Measurements from ENCODE around the gene GRIP1. TPM values are rescaled to one million over a fixed set of nuclear protein-coding genes. Genes with fewer than 3 reads are reported as not detected.

Gene GRIP1
- total and polyA plus RNA-seq, 2 experiments from 2014 or later, result 7.7 TPM

DNA sequence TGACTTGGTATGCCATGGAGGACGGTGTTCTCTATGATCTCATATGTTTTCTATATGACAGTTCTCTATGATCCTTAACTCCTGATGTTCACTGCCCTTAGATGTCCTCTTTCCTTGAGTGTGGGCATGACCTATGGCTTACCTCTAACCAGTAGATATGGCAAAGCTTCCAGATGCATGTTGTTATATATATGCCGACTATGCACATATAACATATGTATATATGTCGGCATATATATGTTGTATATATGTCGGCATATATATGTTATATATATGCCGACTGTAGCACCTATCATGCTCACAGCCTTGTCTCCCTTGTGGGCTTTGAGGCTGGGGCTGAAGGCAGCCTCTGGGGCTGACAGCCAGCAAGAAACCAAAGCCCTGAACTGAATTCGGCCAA lies 106.0 kb downstream of the GRIP1 start:
- no peaks in the 10 kb centered on the region for H3K9me2 ChIP-seq (replicated peaks; ENCODE audit: insufficient read depth)
- no peak for TF ChIP-seq EZH2phosphoT487 (IDR thresholded peaks at IDR 0.05; ENCODE audit: low read depth, severe bottlenecking, unreplicated experiment)
- no peak overlapping the region for H3K4me2 ChIP-seq
- H3K79me2 ChIP-seq, result no peaks in the 10 kb centered on the region
- H4K20me1 ChIP-seq (ENCODE audit: insufficient read depth, poor library complexity, severe bottlenecking), result no peaks in the 10 kb centered on the region
- no peak overlapping the region for H3K4me3 ChIP-seq
- no peak overlapping the region for H2AFZ ChIP-seq
- no peaks in the 10 kb centered on the region for H3K4me1 ChIP-seq (ENCODE audit: insufficient read depth)
- no peaks in the 10 kb centered on the region for H3K9me3 ChIP-seq (ENCODE audit: low read depth)
- H3K36me3 ChIP-seq (replicated peaks; ENCODE audit: insufficient read depth, low read depth), result no peaks in the 10 kb centered on the region
- 98% methylated on average over 6 of the region's 6 CpGs for WGBS (ENCODE audit: low lambda C conversion rate, missing lambda C conversion rate)
- DNase-seq (ENCODE audit: low spot score), result no peak
- no peak overlapping the region for H3K27ac ChIP-seq
- H3K27me3 ChIP-seq, result no peaks in the 10 kb centered on the region

DNA sequence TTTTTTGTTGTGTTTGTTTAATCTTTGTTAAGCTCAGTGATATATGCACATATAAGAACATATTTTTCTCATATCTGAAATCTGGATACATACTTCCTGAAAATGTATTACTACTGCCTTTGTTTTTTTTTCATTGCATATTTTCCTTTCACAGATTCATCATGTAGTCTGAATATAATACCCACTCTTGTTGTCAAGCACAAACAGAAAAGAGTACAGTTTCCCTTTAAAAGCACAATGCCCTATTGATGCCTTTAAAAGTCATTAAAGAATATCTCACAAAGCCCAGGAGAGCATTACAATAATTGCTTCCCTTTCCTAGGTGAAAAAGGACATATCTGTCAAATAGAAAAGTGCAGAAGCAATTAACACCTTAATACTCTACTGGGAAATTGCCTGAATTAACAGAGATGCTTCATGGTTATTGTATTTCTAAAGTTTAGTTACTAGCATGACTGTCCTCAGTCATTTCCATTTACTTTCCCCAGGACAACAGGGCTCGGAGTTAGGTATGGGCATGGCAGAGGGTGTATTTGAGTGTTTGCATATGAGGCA lies 107.4 kb downstream of the GRIP1 start:
- no peak overlapping the region for H3K4me3 ChIP-seq
- TF ChIP-seq, protein P1, sequence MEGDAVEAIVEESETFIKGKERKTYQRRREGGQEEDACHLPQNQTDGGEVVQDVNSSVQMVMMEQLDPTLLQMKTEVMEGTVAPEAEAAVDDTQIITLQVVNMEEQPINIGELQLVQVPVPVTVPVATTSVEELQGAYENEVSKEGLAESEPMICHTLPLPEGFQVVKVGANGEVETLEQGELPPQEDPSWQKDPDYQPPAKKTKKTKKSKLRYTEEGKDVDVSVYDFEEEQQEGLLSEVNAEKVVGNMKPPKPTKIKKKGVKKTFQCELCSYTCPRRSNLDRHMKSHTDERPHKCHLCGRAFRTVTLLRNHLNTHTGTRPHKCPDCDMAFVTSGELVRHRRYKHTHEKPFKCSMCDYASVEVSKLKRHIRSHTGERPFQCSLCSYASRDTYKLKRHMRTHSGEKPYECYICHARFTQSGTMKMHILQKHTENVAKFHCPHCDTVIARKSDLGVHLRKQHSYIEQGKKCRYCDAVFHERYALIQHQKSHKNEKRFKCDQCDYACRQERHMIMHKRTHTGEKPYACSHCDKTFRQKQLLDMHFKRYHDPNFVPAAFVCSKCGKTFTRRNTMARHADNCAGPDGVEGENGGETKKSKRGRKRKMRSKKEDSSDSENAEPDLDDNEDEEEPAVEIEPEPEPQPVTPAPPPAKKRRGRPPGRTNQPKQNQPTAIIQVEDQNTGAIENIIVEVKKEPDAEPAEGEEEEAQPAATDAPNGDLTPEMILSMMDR (IDR thresholded peaks at IDR 0.05; ENCODE audit: poor library complexity), result no peak
- TF ChIP-seq EZH2phosphoT487 (IDR thresholded peaks at IDR 0.05; ENCODE audit: low read depth, severe bottlenecking, unreplicated experiment), result no peak
- TF ChIP-seq EZH2 (IDR thresholded peaks at IDR 0.05; ENCODE audit: borderline replicate concordance), result no peak
- WGBS (ENCODE audit: low lambda C conversion rate, missing lambda C conversion rate), result 57% methylated on average over 1 of the region's 1 CpG
- no peaks in the 10 kb centered on the region for H3K9me2 ChIP-seq (replicated peaks; ENCODE audit: insufficient read depth)
- H3K27me3 ChIP-seq, result no peaks in the 10 kb centered on the region
- H3K4me1 ChIP-seq (ENCODE audit: insufficient read depth), result no peaks in the 10 kb centered on the region
- H3K36me3 ChIP-seq (replicated peaks; ENCODE audit: insufficient read depth, low read depth), result no peaks in the 10 kb centered on the region
- no peak overlapping the region for H2AFZ ChIP-seq
- H3K79me2 ChIP-seq, result no peaks in the 10 kb centered on the region
- no peaks in the 10 kb centered on the region for H3K9me3 ChIP-seq (ENCODE audit: low read depth)
- no peak for DNase-seq (ENCODE audit: low spot score)
- no peak overlapping the region for H3K27ac ChIP-seq
- no peaks in the 10 kb centered on the region for H4K20me1 ChIP-seq (ENCODE audit: insufficient read depth, poor library complexity, severe bottlenecking)
- no peak overlapping the region for H3K4me2 ChIP-seq

DNA sequence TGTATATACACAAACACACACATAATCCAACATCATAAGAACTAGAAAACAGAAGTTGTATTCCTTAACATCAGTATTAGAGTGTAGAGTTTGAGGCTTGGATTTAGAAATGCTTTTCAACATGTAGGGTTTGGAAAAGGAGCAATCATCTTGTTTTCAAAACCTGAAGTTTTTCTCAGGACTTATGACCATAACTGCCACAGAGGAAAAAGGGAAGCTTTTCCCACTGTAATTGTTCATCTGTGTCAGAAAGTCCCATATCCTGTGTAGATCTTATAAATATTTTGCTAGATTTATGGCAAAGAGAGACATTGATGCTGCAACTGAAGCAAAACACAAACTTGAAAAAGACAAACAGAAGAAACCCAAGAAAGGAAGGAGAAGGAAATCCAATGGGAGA lies 115.7 kb downstream of the GRIP1 start:
- Histone ChIP-seq H3K9me3 (ENCODE audit: low read depth) (no peaks in the 10 kb centered on the region), H4K20me1 (ENCODE audit: insufficient read depth, poor library complexity, severe bottlenecking) (no peaks in the 10 kb centered on the region), H3K9me2 (replicated peaks; ENCODE audit: insufficient read depth) (no peaks in the 10 kb centered on the region), H3K27ac (no peak overlapping the region), H3K27me3 (no peaks in the 10 kb centered on the region), H2AFZ (no peak overlapping the region), H3K36me3 (replicated peaks; ENCODE audit: insufficient read depth, low read depth) (no peaks in the 10 kb centered on the region), H3K4me1 (ENCODE audit: insufficient read depth) (no peaks in the 10 kb centered on the region), H3K4me3 (no peak overlapping the region), H3K79me2 (no peaks in the 10 kb centered on the region), H3K4me2 (no peak overlapping the region)
- DNase-seq (ENCODE audit: low spot score), result no peak
- TF ChIP-seq EZH2 (IDR thresholded peaks at IDR 0.05; ENCODE audit: borderline replicate concordance) (no peak), EZH2phosphoT487 (IDR thresholded peaks at IDR 0.05; ENCODE audit: low read depth, severe bottlenecking, unreplicated experiment) (no peak)
- TF ChIP-seq, protein P1 (IDR thresholded peaks at IDR 0.05; ENCODE audit: poor library complexity), result no peak

DNA sequence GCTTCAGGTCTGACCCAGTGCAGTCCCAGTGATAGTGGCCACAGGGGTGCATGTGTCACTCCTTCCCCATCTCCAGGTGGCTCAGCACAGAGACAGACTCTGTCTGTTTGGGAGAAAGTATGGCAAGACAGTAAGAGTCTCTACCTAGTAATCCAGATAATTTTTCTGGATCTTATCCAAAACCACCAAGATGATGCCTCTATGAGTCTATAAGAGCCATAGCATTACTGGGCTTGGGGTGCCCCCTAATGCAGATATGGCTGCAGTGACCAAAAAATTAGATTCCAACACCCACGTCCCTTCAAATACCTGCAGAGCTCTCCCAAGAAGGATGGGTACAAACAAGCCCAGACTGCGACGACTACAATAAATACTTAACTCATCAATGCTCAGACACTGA lies 123.8 kb downstream of the GRIP1 start:
- Histone ChIP-seq H3K4me3 (no peak overlapping the region), H3K9me2 (replicated peaks; ENCODE audit: insufficient read depth) (no peaks in the 10 kb centered on the region), H3K4me1 (ENCODE audit: insufficient read depth) (no peaks in the 10 kb centered on the region), H3K9me3 (ENCODE audit: low read depth) (no peaks in the 10 kb centered on the region), H4K20me1 (ENCODE audit: insufficient read depth, poor library complexity, severe bottlenecking) (no peaks in the 10 kb centered on the region), H3K27me3 (no peaks in the 10 kb centered on the region), H3K79me2 (no peaks in the 10 kb centered on the region), H3K4me2 (no peak overlapping the region), H3K27ac (no peak overlapping the region), H3K36me3 (replicated peaks; ENCODE audit: insufficient read depth, low read depth) (no peaks in the 10 kb centered on the region), H2AFZ (no peak overlapping the region)
- TF ChIP-seq, protein P1 (IDR thresholded peaks at IDR 0.05; ENCODE audit: poor library complexity), result no peak
- TF ChIP-seq EZH2 (IDR thresholded peaks at IDR 0.05; ENCODE audit: borderline replicate concordance) (no peak), EZH2phosphoT487 (IDR thresholded peaks at IDR 0.05; ENCODE audit: low read depth, severe bottlenecking, unreplicated experiment) (no peak)
- no peak for DNase-seq (ENCODE audit: low spot score)
- 96% methylated on average over 3 of the region's 3 CpGs for WGBS (ENCODE audit: low lambda C conversion rate, missing lambda C conversion rate)

All from hepatocyte (in vitro differentiated cells).